Hepatocyte (in vitro differentiated cells): ENCODE data around the gene HRAS. TPM values are rescaled to one million over a fixed set of nuclear protein-coding genes. Genes with fewer than 3 reads are reported as not detected.

Experiments
- DNase-seq: peaks from one replicate; pipeline ENCODE4 v3.0.0-alpha.2; 2016; ENCODE audit warnings: low spot score
- H2AFZ ChIP-seq: fragments of 200-600 bp; sonication (generic); 2 replicates; pipeline ENCODE4 v1.6.0; 2016; ENCODE audit warnings: antibody characterized with exemption, mild to moderate bottlenecking
- H3K27ac ChIP-seq: fragments of 200-600 bp; sonication (generic); 2 replicates; pipeline ENCODE4 v1.5.1; 2016; ENCODE audit warnings: mild to moderate bottlenecking
- H3K27me3 ChIP-seq: fragments of 200-600 bp; sonication (generic); 2 replicates; pipeline ENCODE4 v1.6.1; 2016
- H3K36me3 ChIP-seq: fragments of 200-600 bp; sonication (generic); replicated peaks from 2 replicates; pipeline ENCODE4 v1.5.1; 2016; ENCODE audit warnings: low read depth; ENCODE audit not compliant: insufficient read depth
- H3K4me1 ChIP-seq: fragments of 200-600 bp; sonication (generic); 2 replicates; pipeline ENCODE4 v1.5.1; 2016; ENCODE audit warnings: mild to moderate bottlenecking, moderate library complexity; ENCODE audit not compliant: insufficient read depth
- H3K4me2 ChIP-seq: fragments of 200-600 bp; sonication (generic); 2 replicates; pipeline ENCODE4 v1.6.0; 2016
- H3K4me3 ChIP-seq: fragments of 200-600 bp; sonication (generic); 2 replicates; pipeline ENCODE4 v1.5.1; 2016; ENCODE audit warnings: mild to moderate bottlenecking
- H3K79me2 ChIP-seq: fragments of 200-600 bp; sonication (generic); 2 replicates; pipeline ENCODE4 v1.6.0; 2017; ENCODE audit warnings: mild to moderate bottlenecking
- H3K9me2 ChIP-seq: fragments of 200-600 bp; sonication (generic); replicated peaks from 2 replicates; pipeline ENCODE4 v1.6.0; 2017; ENCODE audit warnings: mild to moderate bottlenecking; ENCODE audit not compliant: insufficient read depth
- H3K9me3 ChIP-seq: fragments of 200-600 bp; sonication (generic); 2 replicates; pipeline ENCODE4 v1.5.1; 2016; ENCODE audit warnings: low read depth, mild to moderate bottlenecking
- H4K20me1 ChIP-seq: fragments of 200-600 bp; sonication (generic); 2 replicates; pipeline ENCODE4 v1.6.0; 2016; ENCODE audit warnings: mild to moderate bottlenecking; ENCODE audit not compliant: insufficient read depth, poor library complexity, severe bottlenecking
- EZH2 ChIP-seq: fragments of 200-600 bp; sonication (generic); IDR thresholded peaks from 2 replicates; pipeline ENCODE4 v1.6.1; 2016; ENCODE audit warnings: antibody characterized with exemption, mild to moderate bottlenecking, borderline replicate concordance
- EZH2phosphoT487 ChIP-seq: fragments of 200-600 bp; sonication (generic); IDR thresholded peaks from one replicate; pipeline ENCODE4 v1.6.1; 2018; ENCODE audit warnings: antibody characterized with exemption, mild to moderate bottlenecking, low read depth, moderate library complexity; ENCODE audit not compliant: unreplicated experiment, severe bottlenecking
- WGBS: methylation state at CpG from one replicate; pipeline ENCODE4 v1.1.6; 2016; ENCODE audit warnings: low lambda C conversion rate; ENCODE audit errors: missing lambda C conversion rate; 5-methylcytosine and 5-hydroxymethylcytosine counted together
- polyA plus RNA-seq: library from polyadenylated mRNA; unstranded; fragments of >200 nt; fragmentation: Nextera tagmentation; extraction: Ambion mirVana; gene quantifications from 2 replicates; pipeline ENCODE4 v1.2.1, GENCODE V29; 2016
- total RNA-seq: library from RNA; depleted of rRNA; stranded (reverse); fragments of >200 nt; gene quantifications from 2 replicates; pipeline ENCODE4 v1.2.3, GENCODE V29; 2014
- TF ChIP-seq, protein P1 (sequence below): fragments of 200-600 bp; sonication (generic); IDR thresholded peaks from 2 replicates; pipeline ENCODE4 v1.5.1; 2016; ENCODE audit warnings: antibody characterized with exemption, mild to moderate bottlenecking; ENCODE audit not compliant: poor library complexity

Gene HRAS
- total and polyA plus RNA-seq, 2 experiments from 2014 or later, result 28.4 to 57.9 TPM

- no peaks in the 10 kb centered on the region for H3K79me2 ChIP-seq
- no peak for DNase-seq
- no peaks in the 10 kb centered on the region for H4K20me1 ChIP-seq
- H3K4me2 ChIP-seq, result no peak overlapping the region
- H3K4me1 ChIP-seq, result no peaks in the 10 kb centered on the region
- no peaks in the 10 kb centered on the region for H3K9me2 ChIP-seq
- H3K4me3 ChIP-seq, result no peak overlapping the region
- H3K36me3 ChIP-seq, result no peaks in the 10 kb centered on the region
- no peak overlapping the region for H3K27ac ChIP-seq
- no peaks in the 10 kb centered on the region for H3K9me3 ChIP-seq
- no peak for TF ChIP-seq EZH2
- TF ChIP-seq EZH2phosphoT487, result no peak
- TF ChIP-seq, protein P1, sequence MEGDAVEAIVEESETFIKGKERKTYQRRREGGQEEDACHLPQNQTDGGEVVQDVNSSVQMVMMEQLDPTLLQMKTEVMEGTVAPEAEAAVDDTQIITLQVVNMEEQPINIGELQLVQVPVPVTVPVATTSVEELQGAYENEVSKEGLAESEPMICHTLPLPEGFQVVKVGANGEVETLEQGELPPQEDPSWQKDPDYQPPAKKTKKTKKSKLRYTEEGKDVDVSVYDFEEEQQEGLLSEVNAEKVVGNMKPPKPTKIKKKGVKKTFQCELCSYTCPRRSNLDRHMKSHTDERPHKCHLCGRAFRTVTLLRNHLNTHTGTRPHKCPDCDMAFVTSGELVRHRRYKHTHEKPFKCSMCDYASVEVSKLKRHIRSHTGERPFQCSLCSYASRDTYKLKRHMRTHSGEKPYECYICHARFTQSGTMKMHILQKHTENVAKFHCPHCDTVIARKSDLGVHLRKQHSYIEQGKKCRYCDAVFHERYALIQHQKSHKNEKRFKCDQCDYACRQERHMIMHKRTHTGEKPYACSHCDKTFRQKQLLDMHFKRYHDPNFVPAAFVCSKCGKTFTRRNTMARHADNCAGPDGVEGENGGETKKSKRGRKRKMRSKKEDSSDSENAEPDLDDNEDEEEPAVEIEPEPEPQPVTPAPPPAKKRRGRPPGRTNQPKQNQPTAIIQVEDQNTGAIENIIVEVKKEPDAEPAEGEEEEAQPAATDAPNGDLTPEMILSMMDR, result no peak
- no peak overlapping the region for H2AFZ ChIP-seq
- 89% methylated on average over 4 of the region's 4 CpGs for WGBS
- no peaks in the 10 kb centered on the region for H3K27me3 ChIP-seq
These were observed 19.0 kb downstream of the HRAS start for GRCh38 chr11:516400-516799.

GRCh38 chr11:515131-515530 is 20.2 kb downstream of the HRAS start:
- Histone ChIP-seq H3K36me3 (no peaks in the 10 kb centered on the region), H3K9me2 (no peaks in the 10 kb centered on the region), H3K9me3 (no peaks in the 10 kb centered on the region), H2AFZ (no peak overlapping the region), H4K20me1 (no peaks in the 10 kb centered on the region), H3K27me3 (no peaks in the 10 kb centered on the region), H3K4me1 (no peaks in the 10 kb centered on the region), H3K27ac (no peak overlapping the region), H3K79me2 (peaks cover 4% of the 10 kb centered on the region), H3K4me2 (no peak overlapping the region), H3K4me3 (no peak overlapping the region)
- TF ChIP-seq EZH2 (no peak), EZH2phosphoT487 (no peak)
- TF ChIP-seq, protein P1, result no peak
- 93% methylated on average over 6 of the region's 6 CpGs for WGBS
- DNase-seq, result no peak

GRCh38 chr11:514606-515005 is 20.8 kb downstream of the HRAS start:
- H2AFZ ChIP-seq, result no peak overlapping the region
- peaks cover 4% of the 10 kb centered on the region for H3K79me2 ChIP-seq
- H3K27me3 ChIP-seq, result no peaks in the 10 kb centered on the region
- no peaks in the 10 kb centered on the region for H4K20me1 ChIP-seq
- no peaks in the 10 kb centered on the region for H3K9me3 ChIP-seq
- H3K4me1 ChIP-seq, result no peaks in the 10 kb centered on the region
- no peaks in the 10 kb centered on the region for H3K9me2 ChIP-seq
- WGBS, result 97% methylated on average over 10 of the region's 10 CpGs
- no peak overlapping the region for H3K4me3 ChIP-seq
- DNase-seq, result no peak
- no peak overlapping the region for H3K27ac ChIP-seq
- no peak overlapping the region for H3K4me2 ChIP-seq
- H3K36me3 ChIP-seq, result no peaks in the 10 kb centered on the region
- TF ChIP-seq, protein P1, result no peak
- TF ChIP-seq EZH2phosphoT487 (no peak), EZH2 (no peak)
